Type B pancreatic cell (in vitro differentiated cells): Measurements from ENCODE around the gene BATF. TPM values are rescaled to one million over a fixed set of nuclear protein-coding genes. Genes with fewer than 3 reads are reported as not detected.

Source experiments
- DNase-seq: peaks from one replicate; pipeline ENCODE4 v3.0.0; 2021; ENCODE audit warnings: mixed read lengths; ENCODE audit not compliant: unreplicated experiment; ENCODE audit errors: extremely low spot score
- H3K27ac Mint-ChIP-seq: 2 replicates; pipeline ENCODE4 v1.8.0; 2021; ENCODE audit warnings: mild to moderate bottlenecking, mixed read lengths
- H3K27me3 Mint-ChIP-seq: 2 replicates; pipeline ENCODE4 v1.8.0; 2021; ENCODE audit warnings: mixed read lengths
- H3K36me3 Mint-ChIP-seq: 2 replicates; pipeline ENCODE4 v1.8.0; 2021; ENCODE audit warnings: mixed read lengths
- H3K4me1 Mint-ChIP-seq: one replicate; pipeline ENCODE4 v1.8.0; 2021; ENCODE audit warnings: mixed read lengths; ENCODE audit not compliant: unreplicated experiment
- H3K4me3 Mint-ChIP-seq: 2 replicates; pipeline ENCODE4 v1.8.0; 2021; ENCODE audit warnings: mild to moderate bottlenecking, mixed read lengths
- H3K9me3 Mint-ChIP-seq: 2 replicates; pipeline ENCODE4 v1.8.0; 2021; ENCODE audit warnings: mixed read lengths
- total RNA-seq: library from RNA; stranded (reverse); gene quantifications from 2 replicates; pipeline ENCODE4 v1.2.1, GENCODE V29; 2021; ENCODE audit warnings: low replicate concordance
- TF ChIP-seq, protein P1 (sequence below): fragments of 200-600 bp; sonication (generic); conservative IDR thresholded peaks from 2 replicates; pipeline ENCODE4 v1.5.0; 2021; ENCODE audit warnings: antibody characterized with exemption, mild to moderate bottlenecking

BATF gene
- total RNA-seq, 1 donor from 2014 or later, result 2.6 TPM

DNA sequence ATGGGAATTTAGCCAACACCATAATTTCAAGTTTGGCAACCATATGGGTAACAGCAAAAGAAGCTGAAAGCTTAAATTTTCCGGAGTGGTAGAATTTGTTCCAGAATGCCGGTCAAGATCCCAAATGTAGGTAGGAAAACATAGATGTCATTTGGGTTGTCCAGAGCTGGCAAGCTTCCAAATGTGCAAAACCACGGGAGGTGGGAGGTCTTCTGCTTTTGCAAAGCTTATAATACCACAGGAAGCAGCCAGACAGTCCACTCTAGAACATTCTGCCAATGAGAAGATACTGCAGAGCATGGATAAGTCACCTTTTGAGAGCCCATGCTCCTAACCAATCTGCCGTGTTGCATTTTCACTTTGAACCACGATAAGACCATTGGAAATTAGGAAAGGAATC, 26.4 kb upstream of the BATF start:
- Mint-ChIP-seq H3K4me1 (peaks cover 6% of the 10 kb centered on the region), H3K36me3 (no peaks in the 10 kb centered on the region), H3K27me3 (no peaks in the 10 kb centered on the region), H3K9me3 (peaks cover 4% of the 10 kb centered on the region), H3K27ac (no peak overlapping the region), H3K4me3 (no peak overlapping the region)
- no peak for DNase-seq
- TF ChIP-seq, protein P1, sequence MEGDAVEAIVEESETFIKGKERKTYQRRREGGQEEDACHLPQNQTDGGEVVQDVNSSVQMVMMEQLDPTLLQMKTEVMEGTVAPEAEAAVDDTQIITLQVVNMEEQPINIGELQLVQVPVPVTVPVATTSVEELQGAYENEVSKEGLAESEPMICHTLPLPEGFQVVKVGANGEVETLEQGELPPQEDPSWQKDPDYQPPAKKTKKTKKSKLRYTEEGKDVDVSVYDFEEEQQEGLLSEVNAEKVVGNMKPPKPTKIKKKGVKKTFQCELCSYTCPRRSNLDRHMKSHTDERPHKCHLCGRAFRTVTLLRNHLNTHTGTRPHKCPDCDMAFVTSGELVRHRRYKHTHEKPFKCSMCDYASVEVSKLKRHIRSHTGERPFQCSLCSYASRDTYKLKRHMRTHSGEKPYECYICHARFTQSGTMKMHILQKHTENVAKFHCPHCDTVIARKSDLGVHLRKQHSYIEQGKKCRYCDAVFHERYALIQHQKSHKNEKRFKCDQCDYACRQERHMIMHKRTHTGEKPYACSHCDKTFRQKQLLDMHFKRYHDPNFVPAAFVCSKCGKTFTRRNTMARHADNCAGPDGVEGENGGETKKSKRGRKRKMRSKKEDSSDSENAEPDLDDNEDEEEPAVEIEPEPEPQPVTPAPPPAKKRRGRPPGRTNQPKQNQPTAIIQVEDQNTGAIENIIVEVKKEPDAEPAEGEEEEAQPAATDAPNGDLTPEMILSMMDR, result no peak

DNA sequence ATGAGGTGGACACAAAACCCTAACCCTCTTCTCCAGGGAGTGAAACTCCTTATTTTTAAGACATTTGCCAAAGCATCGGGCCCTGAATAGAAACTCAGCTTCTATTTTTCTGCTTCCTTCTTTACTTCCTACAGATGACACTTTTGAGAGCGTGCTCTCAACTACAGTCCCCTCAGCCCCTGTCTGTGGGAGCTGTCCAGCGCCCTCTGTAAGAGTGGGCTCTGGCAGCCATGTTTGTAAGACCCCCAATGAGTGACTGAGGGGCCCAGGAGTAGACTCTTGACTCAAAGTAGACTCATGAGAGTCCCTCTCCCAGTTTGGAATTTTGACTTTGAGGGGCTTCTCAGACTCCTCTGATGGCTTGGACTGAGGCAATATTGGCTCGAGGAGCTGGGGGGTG, 25.5 kb upstream of the BATF start:
- Mint-ChIP-seq H3K4me3 (no peak overlapping the region), H3K27ac (no peak overlapping the region)
- TF ChIP-seq, protein P1, result no peak

DNA sequence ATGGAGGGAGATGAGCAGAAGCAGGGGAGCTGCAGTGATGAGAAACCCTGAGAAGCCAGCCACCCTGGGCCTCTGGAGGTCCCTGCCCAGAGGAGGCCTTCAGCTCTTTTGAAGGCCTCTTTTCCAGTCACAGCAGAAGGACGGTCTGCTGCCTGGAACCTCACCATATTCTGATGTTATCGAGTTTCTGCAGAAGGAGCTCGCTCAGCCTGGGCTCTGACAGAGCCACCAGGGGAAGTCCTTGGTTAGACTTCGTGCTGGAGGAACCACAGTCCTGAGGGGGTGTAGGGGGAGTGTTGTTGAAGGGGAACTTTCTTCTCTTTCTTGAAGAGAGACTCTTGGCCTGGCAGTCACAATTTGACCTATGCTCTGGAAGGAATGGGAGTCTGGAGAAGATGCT, 25.1 kb upstream of the BATF start:
- DNase-seq, result no peak
- Mint-ChIP-seq H3K36me3 (no peaks in the 10 kb centered on the region), H3K27me3 (no peaks in the 10 kb centered on the region), H3K4me3 (no peak overlapping the region), H3K27ac (no peak overlapping the region), H3K4me1 (peaks cover 6% of the 10 kb centered on the region), H3K9me3 (peaks cover 4% of the 10 kb centered on the region)
- TF ChIP-seq, protein P1, result no peak

More for the DNA sequence above, 25.5 kb upstream of the BATF start:
- peaks cover 4% of the 10 kb centered on the region for H3K9me3 Mint-ChIP-seq
- H3K36me3 Mint-ChIP-seq, result no peaks in the 10 kb centered on the region
- DNase-seq, result no peak
- H3K27me3 Mint-ChIP-seq, result no peaks in the 10 kb centered on the region
- H3K4me1 Mint-ChIP-seq, result peaks cover 6% of the 10 kb centered on the region

DNA sequence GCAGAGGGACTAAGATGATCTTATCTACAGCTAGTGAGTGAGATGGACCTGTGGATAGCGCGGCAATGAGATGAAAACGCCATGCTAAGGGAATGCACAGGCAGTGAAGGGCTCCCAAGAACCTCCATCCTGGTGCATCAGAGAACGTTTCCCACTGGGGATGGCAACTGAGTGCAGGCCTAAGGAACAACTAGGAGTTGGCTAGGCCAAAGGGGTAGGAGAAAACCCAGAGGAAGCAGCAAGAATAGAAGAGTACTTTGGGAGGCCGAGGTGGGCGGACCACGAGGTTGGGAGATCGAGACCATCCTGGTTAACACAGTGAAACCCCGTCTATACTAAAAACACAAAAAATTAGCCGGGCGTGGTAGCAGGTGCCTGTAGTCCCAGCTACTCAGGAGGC, 24.6 kb upstream of the BATF start:
- H3K36me3 Mint-ChIP-seq, result no peaks in the 10 kb centered on the region
- H3K4me1 Mint-ChIP-seq, result peaks cover 6% of the 10 kb centered on the region
- no peak overlapping the region for H3K4me3 Mint-ChIP-seq
- no peak overlapping the region for H3K27ac Mint-ChIP-seq
- TF ChIP-seq, protein P1, result no peak
- H3K9me3 Mint-ChIP-seq, result peaks cover 4% of the 10 kb centered on the region
- no peaks in the 10 kb centered on the region for H3K27me3 Mint-ChIP-seq
- no peak for DNase-seq

DNA sequence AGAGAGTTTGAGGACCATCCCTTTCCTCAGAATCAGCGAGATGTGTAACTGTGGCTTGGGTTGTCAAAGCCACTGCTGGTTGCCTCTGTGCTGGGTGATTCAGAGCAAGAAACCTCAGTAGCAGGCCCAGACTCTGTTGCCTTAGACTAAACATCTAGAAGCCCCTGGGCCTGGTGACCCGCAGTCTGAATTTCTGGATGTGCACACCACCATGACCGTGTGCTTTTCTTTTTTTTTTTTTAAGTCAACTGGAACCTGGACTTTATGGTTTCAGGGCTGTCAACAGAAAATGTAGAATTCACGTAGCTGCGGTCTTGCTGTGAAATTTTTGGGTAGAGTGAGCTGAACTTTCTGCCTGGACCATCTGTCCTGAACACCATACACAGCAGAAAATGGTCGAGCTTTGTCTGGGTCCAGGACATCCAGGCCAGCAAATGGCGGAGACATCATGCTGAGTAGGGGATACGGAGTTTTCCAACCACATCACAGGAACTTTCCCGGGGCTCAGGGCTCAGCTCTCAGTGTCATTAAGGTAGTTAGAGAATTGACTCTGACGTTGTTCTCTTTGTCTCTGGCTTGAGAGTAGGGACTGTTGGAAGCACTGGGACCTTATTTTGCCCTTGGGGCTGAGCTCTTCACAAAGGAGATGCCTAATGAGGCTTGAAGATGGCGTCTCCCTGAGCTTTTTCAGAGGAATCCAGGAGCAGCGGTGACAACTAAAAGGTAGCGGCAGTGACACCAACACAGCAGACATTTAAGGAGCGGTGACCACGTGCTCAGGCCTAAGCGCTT, 23.0 kb upstream of the BATF start:
- no peak overlapping the region for H3K4me3 Mint-ChIP-seq
- H3K4me1 Mint-ChIP-seq, result no peaks in the 10 kb centered on the region
- no peak for DNase-seq
- H3K9me3 Mint-ChIP-seq, result peaks cover 4% of the 10 kb centered on the region
- H3K27ac Mint-ChIP-seq, result no peak overlapping the region
- TF ChIP-seq, protein P1, result no peak
- H3K27me3 Mint-ChIP-seq, result no peaks in the 10 kb centered on the region
- H3K36me3 Mint-ChIP-seq, result no peaks in the 10 kb centered on the region
